Stimulated activated CD4-positive, alpha-beta T cell treated with anti-CD3 and anti-CD28 coated beads, Interleukin-1b, Interleukin-23, amount 100 ng/mL, for 1 hour (primary cell): Measurements from ENCODE around the gene RELT.
"Not testable (repeated sequence)": the region's sequence is repeated elsewhere in the genome, so short reads cannot be mapped to it uniquely, and the experiment has no call there.

Experiments used
- DNase-seq, 2 donors: peaks; one replicate each; pipeline ENCODE4 v3.0.0-alpha.2; 2020; ENCODE audit warnings: low read depth in 2 of 2

The RELT gene

DNA sequence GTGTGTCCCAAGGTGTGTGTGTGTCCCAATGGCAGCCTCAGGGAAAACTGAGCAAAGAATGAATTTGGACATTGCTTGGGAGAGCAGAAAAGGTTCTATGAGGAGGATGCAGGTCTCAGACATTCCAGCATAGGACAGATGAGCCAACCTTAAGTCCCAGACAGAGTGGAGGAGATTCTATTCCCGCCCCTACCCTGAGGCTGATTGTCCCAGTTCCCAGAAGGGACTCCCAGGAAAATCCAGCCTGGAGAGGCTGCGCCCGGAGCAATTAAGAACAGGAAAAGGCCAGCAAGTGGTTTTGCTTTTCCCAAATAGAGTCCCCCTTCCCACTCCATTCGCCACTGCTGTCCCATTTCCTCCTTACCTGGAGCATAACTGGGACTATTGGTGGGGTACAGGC, 54.1 kb downstream of the RELT start:
- DNase-seq, result no peak

DNA sequence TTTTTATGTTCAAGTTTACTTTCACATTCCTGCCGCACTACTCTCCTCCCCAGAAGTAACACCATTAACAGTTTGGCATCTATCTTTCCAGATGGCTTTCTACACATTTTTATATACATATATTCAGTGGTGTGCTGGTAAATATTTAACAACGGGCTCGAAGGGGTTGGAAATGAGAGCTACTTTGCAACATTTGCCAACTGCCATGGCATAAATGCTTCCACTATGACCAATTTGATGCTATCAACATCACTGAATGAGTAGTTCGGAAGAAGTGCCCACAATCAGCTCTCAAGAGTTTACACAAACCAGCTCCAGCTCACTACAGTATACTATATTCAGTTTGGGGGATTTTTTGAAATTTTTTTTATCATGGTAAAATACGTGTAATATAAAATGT, 55.2 kb downstream of the RELT start:
- no peak for DNase-seq

DNA sequence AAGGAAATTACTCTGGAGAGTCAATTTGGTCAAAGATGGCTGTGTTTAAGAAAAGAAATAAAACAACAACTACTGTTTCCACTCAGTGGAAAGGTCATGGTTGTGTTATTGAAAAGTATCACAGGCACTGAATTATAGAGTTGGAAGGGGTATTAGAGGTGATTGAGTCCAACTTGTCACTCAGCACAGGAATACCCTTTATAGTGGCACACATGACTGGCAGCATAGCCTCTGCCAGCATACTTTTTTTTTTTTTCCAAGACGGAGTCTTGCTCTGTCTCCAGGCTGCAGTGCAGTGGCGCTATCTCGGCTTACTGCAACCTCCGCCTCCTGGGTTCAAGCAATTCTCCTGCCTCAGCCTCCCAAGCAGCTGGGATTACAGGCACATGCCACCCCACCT, 60.7 kb downstream of the RELT start:
- not testable (repeated sequence) for DNase-seq

GRCh38 chr11:73439002-73439843, 63.0 kb downstream of the RELT start:
- no peak for DNase-seq

GRCh38 chr11:73445980-73446379, 69.8 kb downstream of the RELT start:
- no peak for DNase-seq

DNA sequence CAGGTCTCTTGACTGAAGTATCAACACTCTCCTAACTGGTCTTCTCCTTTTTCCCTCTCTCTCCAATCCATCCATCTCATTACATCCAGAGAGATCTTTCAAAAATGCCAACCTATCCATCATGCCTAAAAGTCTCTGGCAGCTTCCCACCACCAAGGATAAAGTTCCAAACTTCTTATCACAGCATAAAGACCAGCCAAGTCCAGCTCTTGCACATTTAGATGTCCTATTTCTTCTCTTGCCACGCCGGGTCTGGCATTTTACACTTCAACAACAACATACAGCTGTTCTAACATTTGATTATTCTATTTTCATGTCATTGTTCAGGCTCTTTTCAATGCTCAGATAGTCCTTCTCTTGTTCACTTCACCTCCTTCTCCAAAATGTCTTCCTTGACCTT, 70.6 kb downstream of the RELT start:
- DNase-seq, result no peak
